Activated CD8-positive, alpha-beta T cell treated with anti-CD3 and anti-CD28 coated beads for 36 hours (primary cell): Measurements from ENCODE around the gene TIGD2. TPM values are rescaled to one million over a fixed set of nuclear protein-coding genes. Genes with fewer than 3 reads are reported as not detected.

Experiments used
- ATAC-seq: fragments of 200-7000 bp; cut with Tn5 transposase; one replicate; pipeline ENCODE4 v1.10.0; 2021; ENCODE audit warnings: mild to moderate bottlenecking, moderate library complexity
- CTCF ChIA-PET: fragments of 350-600 bp; sonication (Branson Sonifier 250); formaldehyde crosslinking; loops from one replicate; lab custom pipeline; 2021; ENCODE audit warnings: antibody characterized with exemption; lab: Charles Lee
- POLR2A ChIA-PET: fragments of 350-600 bp; sonication (Branson Sonifier 250); formaldehyde crosslinking; loops from one replicate; lab custom pipeline; 2021; ENCODE audit warnings: antibody characterized with exemption; lab: Charles Lee
- DNase-seq: peaks from one replicate; pipeline ENCODE4 v3.0.0-alpha.2; 2020
- H3K27ac Mint-ChIP-seq: one replicate; pipeline ENCODE4 v1.8.0; 2021; ENCODE audit warnings: mild to moderate bottlenecking, mixed read lengths
- H3K27me3 Mint-ChIP-seq: one replicate; pipeline ENCODE4 v1.8.0; 2021; ENCODE audit warnings: mixed read lengths
- H3K36me3 Mint-ChIP-seq: one replicate; pipeline ENCODE4 v1.8.0; 2021; ENCODE audit warnings: low read depth, mixed read lengths
- H3K4me1 Mint-ChIP-seq: one replicate; pipeline ENCODE4 v1.8.0; 2021; ENCODE audit warnings: low read depth, mixed read lengths
- H3K4me3 Mint-ChIP-seq: one replicate; pipeline ENCODE4 v1.8.0; 2021; ENCODE audit warnings: mild to moderate bottlenecking, moderate library complexity, mixed read lengths
- H3K9me3 Mint-ChIP-seq: one replicate; pipeline ENCODE4 v1.8.0; 2021; ENCODE audit warnings: mixed read lengths
- CTCF ChIP-seq: fragments of 200-600 bp; IDR thresholded peaks from one replicate; pipeline ENCODE4 v1.8.0; 2022; ENCODE audit warnings: antibody characterized with exemption, mild to moderate bottlenecking
- intact Hi-C: fragments of 100-400 bp; cut with micrococcal nuclease; formaldehyde crosslinking; loops from one replicate; pipeline ENCODE4 v1.10.0; 2022
- total RNA-seq, 2 experiments: library from RNA; stranded (reverse); gene quantifications; one replicate each; pipeline ENCODE4 v1.2.3, GENCODE V29; 2021

Gene TIGD2
- total RNA-seq, 2 experiments from 2014 or later = 2.0 to 2.3 TPM

GRCh38 chr4:89109841-89110540 lies 1.3 kb upstream of the TIGD2 start:
- ATAC-seq (no peak), DNase-seq (no peak)
- Mint-ChIP-seq H3K4me3 (peak overlapping the region; percentile 66), H3K9me3 (peaks cover 31% of the 10 kb centered on the region), H3K36me3 (peaks cover 22% of the 10 kb centered on the region), H3K27ac (no peak overlapping the region), H3K4me1 (peaks cover 17% of the 10 kb centered on the region), H3K27me3 (peaks cover 11% of the 10 kb centered on the region)
- intact Hi-C loops = no loop called here
- ChIA-PET CTCF (no interaction called here), POLR2A (no interaction called here)
- TF ChIP-seq CTCF = no peak

- CTCF ChIA-PET = no interaction called here
- H3K9me3 Mint-ChIP-seq = peaks cover 34% of the 10 kb centered on the region
- peaks cover 22% of the 10 kb centered on the region for H3K36me3 Mint-ChIP-seq
- DNase-seq = no peak
- intact Hi-C loops = no loop called here
- POLR2A ChIA-PET = no interaction called here
- TF ChIP-seq CTCF = no peak
- no peak for ATAC-seq
- peaks cover 17% of the 10 kb centered on the region for H3K4me1 Mint-ChIP-seq
- no peak overlapping the region for H3K27ac Mint-ChIP-seq
- H3K4me3 Mint-ChIP-seq = peak overlapping the region; percentile 66
- H3K27me3 Mint-ChIP-seq = peaks cover 11% of the 10 kb centered on the region
These were observed 770 bp upstream of the TIGD2 start for GRCh38 chr4:89110541-89110985.

- no peak for TF ChIP-seq CTCF
- H3K9me3 Mint-ChIP-seq = peaks cover 34% of the 10 kb centered on the region
- peak overlapping the region; percentile 72 for H3K27ac Mint-ChIP-seq
- ATAC-seq (no peak), DNase-seq (no peak)
- CTCF ChIA-PET = interaction anchor here (0.7 to 1.1 kb wide), 2 partner anchors 51 to 294 kb away, joined by 3 read pairs; no protein-coding TSS in a partner anchor
- peaks cover 17% of the 10 kb centered on the region for H3K4me1 Mint-ChIP-seq
- H3K36me3 Mint-ChIP-seq = peaks cover 22% of the 10 kb centered on the region
- intact Hi-C loops = no loop called here
- peak overlapping the region; percentile 66 for H3K4me3 Mint-ChIP-seq
- POLR2A ChIA-PET = interaction anchor here (0.8 to 0.9 kb wide), 2 partner anchors 12 to 54 kb away, joined by 3 read pairs; no protein-coding TSS in a partner anchor
- H3K27me3 Mint-ChIP-seq = peaks cover 11% of the 10 kb centered on the region
These were observed 665 bp downstream of the TIGD2 start for GRCh38 chr4:89111833-89112563.

- peaks cover 29% of the 10 kb centered on the region for H3K9me3 Mint-ChIP-seq
- DNase-seq (no peak), ATAC-seq (no peak)
- no peak for TF ChIP-seq CTCF
- intact Hi-C loops = no loop called here
- no peak overlapping the region for H3K4me3 Mint-ChIP-seq
- H3K4me1 Mint-ChIP-seq = peaks cover 17% of the 10 kb centered on the region
- H3K27me3 Mint-ChIP-seq = peaks cover 11% of the 10 kb centered on the region
- ChIA-PET CTCF (interaction anchor here (0.6 kb wide), 1 partner anchor 114 kb away, joined by 3 read pairs; no protein-coding TSS in a partner anchor), POLR2A (no interaction called here)
- peaks cover 22% of the 10 kb centered on the region for H3K36me3 Mint-ChIP-seq
- no peak overlapping the region for H3K27ac Mint-ChIP-seq
These were observed 2.1 kb downstream of the TIGD2 start for GRCh38 chr4:89113415-89113814.

- intact Hi-C loops = no loop called here
- Mint-ChIP-seq H3K27ac (no peak overlapping the region), H3K27me3 (peaks cover 11% of the 10 kb centered on the region), H3K4me1 (peaks cover 17% of the 10 kb centered on the region), H3K9me3 (peaks cover 29% of the 10 kb centered on the region), H3K4me3 (no peak overlapping the region), H3K36me3 (peaks cover 22% of the 10 kb centered on the region)
- ChIA-PET POLR2A (no interaction called here), CTCF (no interaction called here)
- TF ChIP-seq CTCF = no peak
- DNase-seq (no peak), ATAC-seq (no peak)
These were observed 2.8 kb downstream of the TIGD2 start for GRCh38 chr4:89114100-89114499.
